ENCODE results near the gene PARD3B.
"Not testable (repeated sequence)": the region's sequence is repeated elsewhere in the genome, so short reads cannot be mapped to it uniquely, and the experiment has no call there.

PARD3B gene

GRCh38 chr2:205473791-205474190 lies 928.5 kb downstream of the PARD3B start:
- Histone ChIP-seq H3K4me1 (peaks cover 6% of the 10 kb centered on the region), H3K27me3 (ENCODE audit: low read depth) (no peaks in the 10 kb centered on the region; the same call in 1 of the 2 replicates), H3K4me3 (no peak overlapping the region), H3K36me3 (replicated peaks) (no peaks in the 10 kb centered on the region), H3K9me3 (no peaks in the 10 kb centered on the region)
- in situ Hi-C loops (cut with MboI; ENCODE audit: low sequenced_read_pairs) = no loop called here
- no peak for DNase-seq (ENCODE audit: low spot score in 2 of 2)

GRCh38 chr2:205474741-205475415 lies 929.6 kb downstream of the PARD3B start:
- DNase-seq (ENCODE audit: low spot score in 2 of 2) = no peak
- H3K9me3 ChIP-seq = no peaks in the 10 kb centered on the region

GRCh38 chr2:205475416-205475768 lies 930.1 kb downstream of the PARD3B start:
- H3K36me3 ChIP-seq (replicated peaks) = no peaks in the 10 kb centered on the region
- peaks cover 6% of the 10 kb centered on the region for H3K4me1 ChIP-seq
- in situ Hi-C loops (cut with MboI; ENCODE audit: low sequenced_read_pairs) = no loop called here
- H3K27me3 ChIP-seq (ENCODE audit: low read depth) = no peaks in the 10 kb centered on the region; the same call in 1 of the 2 replicates
- no peaks in the 10 kb centered on the region for H3K9me3 ChIP-seq
- no peak for DNase-seq (ENCODE audit: low spot score in 2 of 2)
- no peak overlapping the region for H3K4me3 ChIP-seq

More at GRCh38 chr2:205474741-205475415, 929.6 kb downstream of the PARD3B start:
- in situ Hi-C loops (cut with MboI; ENCODE audit: low sequenced_read_pairs) = no loop called here
- no peak overlapping the region for H3K4me3 ChIP-seq
- H3K27me3 ChIP-seq (ENCODE audit: low read depth) = no peaks in the 10 kb centered on the region; the same call in 1 of the 2 replicates
- H3K36me3 ChIP-seq (replicated peaks) = no peaks in the 10 kb centered on the region
- peaks cover 6% of the 10 kb centered on the region for H3K4me1 ChIP-seq

- DNase-seq (ENCODE audit: low spot score in 2 of 2) = no peak
- H3K36me3 ChIP-seq (replicated peaks) = no peaks in the 10 kb centered on the region
- no peaks in the 10 kb centered on the region for H3K9me3 ChIP-seq
- H3K4me1 ChIP-seq = peaks cover under 1% of the 10 kb centered on the region
- no peaks in the 10 kb centered on the region; the same call in 1 of the 2 replicates for H3K27me3 ChIP-seq (ENCODE audit: low read depth)
- in situ Hi-C loops (cut with MboI; ENCODE audit: low sequenced_read_pairs) = no loop called here
- H3K4me3 ChIP-seq = no peak overlapping the region
Observed at GRCh38 chr2:205477016-205477705, 931.9 kb downstream of the PARD3B start.

- H3K4me3 ChIP-seq = no peak overlapping the region
- in situ Hi-C loops (cut with MboI; ENCODE audit: low sequenced_read_pairs) = no loop called here
Observed at GRCh38 chr2:205481861-205482260, 936.6 kb downstream of the PARD3B start.

GRCh38 chr2:205482399-205483081 lies 937.3 kb downstream of the PARD3B start:
- Histone ChIP-seq H3K36me3 (replicated peaks) (no peaks in the 10 kb centered on the region; the same call in 1 of the 2 replicates), H3K4me1 (no peaks in the 10 kb centered on the region), H3K9me3 (no peaks in the 10 kb centered on the region), H3K27me3 (ENCODE audit: low read depth) (peaks cover 6% of the 10 kb centered on the region), H3K4me3 (no peak overlapping the region)
- in situ Hi-C loops (cut with MboI; ENCODE audit: low sequenced_read_pairs) = no loop called here
- no peak for DNase-seq (ENCODE audit: low spot score in 2 of 2)

More at GRCh38 chr2:205481861-205482260, 936.6 kb downstream of the PARD3B start:
- Histone ChIP-seq H3K27me3 (ENCODE audit: low read depth) (peaks cover 6% of the 10 kb centered on the region), H3K36me3 (replicated peaks) (no peaks in the 10 kb centered on the region), H3K4me1 (no peaks in the 10 kb centered on the region), H3K9me3 (no peaks in the 10 kb centered on the region)
- no peak for DNase-seq (ENCODE audit: low spot score in 2 of 2)

- H3K27me3 ChIP-seq (ENCODE audit: low read depth) = peaks cover 6% of the 10 kb centered on the region
- no peak for DNase-seq (ENCODE audit: low spot score in 2 of 2)
- no peak overlapping the region for H3K4me3 ChIP-seq
- in situ Hi-C loops (cut with MboI; ENCODE audit: low sequenced_read_pairs) = no loop called here
- no peaks in the 10 kb centered on the region for H3K4me1 ChIP-seq
- no peaks in the 10 kb centered on the region for H3K9me3 ChIP-seq
- H3K36me3 ChIP-seq (replicated peaks) = no peaks in the 10 kb centered on the region; the same call in 1 of the 2 replicates
Observed at GRCh38 chr2:205483095-205483494, 937.8 kb downstream of the PARD3B start.

GRCh38 chr2:205484215-205484614 lies 938.9 kb downstream of the PARD3B start:
- H3K9me3 ChIP-seq = no peaks in the 10 kb centered on the region
- peaks cover 6% of the 10 kb centered on the region for H3K27me3 ChIP-seq (ENCODE audit: low read depth)
- no peaks in the 10 kb centered on the region for H3K4me1 ChIP-seq
- in situ Hi-C loops (cut with MboI; ENCODE audit: low sequenced_read_pairs) = no loop called here
- no peak overlapping the region for H3K4me3 ChIP-seq
- DNase-seq (ENCODE audit: low spot score in 2 of 2) = no peak
- H3K36me3 ChIP-seq (replicated peaks) = no peaks in the 10 kb centered on the region; the same call in 1 of the 2 replicates

GRCh38 chr2:205484764-205485163 lies 939.5 kb downstream of the PARD3B start:
- DNase-seq (ENCODE audit: low spot score in 2 of 2) = no peak
- H3K4me1 ChIP-seq = no peaks in the 10 kb centered on the region
- H3K36me3 ChIP-seq (replicated peaks) = no peaks in the 10 kb centered on the region; the same call in 1 of the 2 replicates
- no peaks in the 10 kb centered on the region for H3K9me3 ChIP-seq
- H3K4me3 ChIP-seq = no peak overlapping the region
- H3K27me3 ChIP-seq (ENCODE audit: low read depth) = peaks cover 6% of the 10 kb centered on the region
- in situ Hi-C loops (cut with MboI; ENCODE audit: low sequenced_read_pairs) = no loop called here

GRCh38 chr2:205493528-205493927 lies 948.3 kb downstream of the PARD3B start:
- H3K27me3 ChIP-seq (ENCODE audit: low read depth); H3K4me3 ChIP-seq; H3K36me3 ChIP-seq (replicated peaks); H3K4me1 ChIP-seq; in situ Hi-C loops (cut with MboI; ENCODE audit: low sequenced_read_pairs); H3K9me3 ChIP-seq; DNase-seq (ENCODE audit: low spot score in 2 of 2): not testable (repeated sequence)

- H3K9me3 ChIP-seq = no peaks in the 10 kb centered on the region; the same call in 1 of the 2 replicates
- no peak for DNase-seq (ENCODE audit: low spot score in 2 of 2)
- in situ Hi-C loops (cut with MboI; ENCODE audit: low sequenced_read_pairs) = no loop called here
Observed at GRCh38 chr2:205494537-205495235, 949.4 kb downstream of the PARD3B start.

GRCh38 chr2:205495819-205496218 lies 950.5 kb downstream of the PARD3B start:
- DNase-seq (ENCODE audit: low spot score in 2 of 2) = no peak
- no peaks in the 10 kb centered on the region for H3K36me3 ChIP-seq (replicated peaks)
- H3K9me3 ChIP-seq = no peaks in the 10 kb centered on the region; the same call in 1 of the 2 replicates
- in situ Hi-C loops (cut with MboI; ENCODE audit: low sequenced_read_pairs) = no loop called here
- H3K27me3 ChIP-seq (ENCODE audit: low read depth) = no peaks in the 10 kb centered on the region
- no peaks in the 10 kb centered on the region for H3K4me1 ChIP-seq
- H3K4me3 ChIP-seq = no peak overlapping the region

More at GRCh38 chr2:205494537-205495235, 949.4 kb downstream of the PARD3B start:
- Histone ChIP-seq H3K36me3 (replicated peaks) (no peaks in the 10 kb centered on the region), H3K4me1 (no peaks in the 10 kb centered on the region), H3K27me3 (ENCODE audit: low read depth) (no peaks in the 10 kb centered on the region), H3K4me3 (no peak overlapping the region)

- H3K27me3 ChIP-seq (ENCODE audit: low read depth) = no peaks in the 10 kb centered on the region
- H3K36me3 ChIP-seq (replicated peaks) = no peaks in the 10 kb centered on the region
- no peaks in the 10 kb centered on the region; the same call in 1 of the 2 replicates for H3K9me3 ChIP-seq
- DNase-seq (ENCODE audit: low spot score in 2 of 2) = no peak
- in situ Hi-C loops (cut with MboI; ENCODE audit: low sequenced_read_pairs) = no loop called here
- no peak overlapping the region for H3K4me3 ChIP-seq
- no peaks in the 10 kb centered on the region for H3K4me1 ChIP-seq
Observed at GRCh38 chr2:205496370-205496769, 951.1 kb downstream of the PARD3B start.

All from HAP-1 (cell line).